DND-41 (cell line): ENCODE data around the gene LIME1.

Experiments used
- ATAC-seq: fragments of 200-7000 bp; cut with Tn5 transposase; 3 replicates; pipeline ENCODE4 v1.9.1; 2021; ENCODE audit warnings: low read depth; ENCODE audit not compliant: insufficient read depth
- DNase-seq: peaks from one replicate; pipeline ENCODE4 v3.0.0-alpha.2; 2020
- H2AFZ ChIP-seq: 2 replicates; pipeline ENCODE4 v1.6.0; 2012; ENCODE audit warnings: low read depth, low read length
- H3K27ac ChIP-seq: 2 replicates; pipeline ENCODE4 v1.5.1; 2012; ENCODE audit warnings: low read length, inconsistent platforms
- H3K27me3 ChIP-seq: fragments of 200-600 bp; sonication (generic); 2 replicates; pipeline ENCODE4 v1.6.0; 2012; ENCODE audit warnings: low read length, mild to moderate bottlenecking, inconsistent platforms; ENCODE audit not compliant: insufficient read depth, poor library complexity
- H3K36me3 ChIP-seq: 2 replicates; pipeline ENCODE4 v1.5.1; 2012; ENCODE audit warnings: low read length, inconsistent platforms; ENCODE audit not compliant: insufficient read depth
- H3K4me1 ChIP-seq: 2 replicates; pipeline ENCODE4 v1.5.1; 2012; ENCODE audit warnings: mild to moderate bottlenecking, low read length; ENCODE audit not compliant: insufficient read depth
- H3K4me2 ChIP-seq: 2 replicates; pipeline ENCODE4 v1.6.0; 2012; ENCODE audit warnings: mild to moderate bottlenecking, moderate library complexity, low read length, inconsistent platforms; ENCODE audit not compliant: insufficient read depth
- H3K4me3 ChIP-seq, 2 experiments: fragments of 200-600 bp in 1 of 2; shearing (Covaris generic) in 1 of 2; 2 replicates each; pipeline ENCODE4 v1.5.1; 2012 to 2016; ENCODE audit warnings: inconsistent platforms in 2 of 2, low read length in 2 of 2, mild to moderate bottlenecking in 2 of 2, low read depth in 1 of 2, moderate library complexity in 1 of 2
- H3K79me2 ChIP-seq: 2 replicates; pipeline ENCODE4 v1.6.0; 2012; ENCODE audit warnings: low read length, inconsistent platforms; ENCODE audit not compliant: insufficient read depth
- H3K9ac ChIP-seq: 2 replicates; pipeline ENCODE4 v1.6.0; 2012; ENCODE audit warnings: low read depth, mild to moderate bottlenecking, inconsistent platforms, low read length, moderate library complexity
- H3K9me3 ChIP-seq: 2 replicates; pipeline ENCODE4 v1.5.1; 2012; ENCODE audit warnings: low read length, moderate library complexity, mild to moderate bottlenecking, inconsistent platforms; ENCODE audit not compliant: insufficient read depth, severe bottlenecking
- H4K20me1 ChIP-seq: 2 replicates; pipeline ENCODE4 v1.6.0; 2012; ENCODE audit warnings: low read length; ENCODE audit not compliant: insufficient read depth
- EZH2 ChIP-seq: IDR thresholded peaks from 3 replicates; pipeline ENCODE4 v1.6.1; 2012; ENCODE audit warnings: borderline replicate concordance, low read depth, mild to moderate bottlenecking, moderate library complexity, low read length, inconsistent platforms; ENCODE audit not compliant: severe bottlenecking
- TF ChIP-seq, protein P1 (sequence below): IDR thresholded peaks from 2 replicates; pipeline ENCODE4 v1.5.1; 2012; ENCODE audit warnings: borderline replicate concordance, low read length, moderate library complexity, mild to moderate bottlenecking; ENCODE audit not compliant: poor library complexity, severe bottlenecking; ENCODE audit errors: extremely low read depth

Gene LIME1

DNA sequence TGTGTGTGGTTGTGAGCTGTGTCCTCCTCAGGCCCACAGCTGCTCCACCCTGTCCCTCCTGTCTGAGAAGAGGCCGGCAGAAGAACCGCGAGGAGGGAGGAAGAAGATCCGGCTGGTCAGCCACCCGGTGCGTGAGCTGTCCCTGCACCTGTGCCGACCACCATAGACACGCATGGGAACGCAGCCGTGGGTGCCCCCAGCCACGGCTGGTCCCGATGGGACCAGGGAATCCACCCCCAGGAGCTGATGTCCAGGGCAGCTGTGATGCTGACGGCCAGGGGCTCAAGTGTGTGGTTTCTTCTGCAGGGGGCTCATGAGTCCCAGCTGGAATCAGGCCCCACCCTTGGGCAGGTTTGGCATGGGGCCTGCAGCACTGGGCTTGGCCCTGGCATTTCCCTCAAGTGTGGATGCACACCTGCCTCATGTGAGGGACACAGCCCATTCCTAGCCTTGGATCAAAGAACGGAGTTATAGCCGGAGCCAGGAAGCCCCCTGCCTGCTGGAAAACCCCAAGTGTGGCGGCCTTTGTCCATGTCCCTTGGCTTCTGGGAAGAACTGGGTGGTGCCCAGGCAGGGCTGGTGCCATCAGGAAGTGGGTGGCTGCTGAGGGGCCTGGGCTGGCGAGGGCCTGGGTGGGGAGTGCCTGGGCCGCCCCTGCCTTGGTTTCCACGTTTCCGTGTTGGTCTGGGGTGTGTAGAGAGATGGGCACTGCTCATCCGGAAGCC is 44.6 kb upstream of the LIME1 start:
- no peaks in the 10 kb centered on the region for H3K4me1 ChIP-seq
- no peak overlapping the region for H3K4me2 ChIP-seq
- no peak overlapping the region for H3K9ac ChIP-seq
- no peak overlapping the region for H2AFZ ChIP-seq
- ATAC-seq: no peak
- peaks cover 41% of the 10 kb centered on the region for H3K36me3 ChIP-seq
- TF ChIP-seq, protein P1, sequence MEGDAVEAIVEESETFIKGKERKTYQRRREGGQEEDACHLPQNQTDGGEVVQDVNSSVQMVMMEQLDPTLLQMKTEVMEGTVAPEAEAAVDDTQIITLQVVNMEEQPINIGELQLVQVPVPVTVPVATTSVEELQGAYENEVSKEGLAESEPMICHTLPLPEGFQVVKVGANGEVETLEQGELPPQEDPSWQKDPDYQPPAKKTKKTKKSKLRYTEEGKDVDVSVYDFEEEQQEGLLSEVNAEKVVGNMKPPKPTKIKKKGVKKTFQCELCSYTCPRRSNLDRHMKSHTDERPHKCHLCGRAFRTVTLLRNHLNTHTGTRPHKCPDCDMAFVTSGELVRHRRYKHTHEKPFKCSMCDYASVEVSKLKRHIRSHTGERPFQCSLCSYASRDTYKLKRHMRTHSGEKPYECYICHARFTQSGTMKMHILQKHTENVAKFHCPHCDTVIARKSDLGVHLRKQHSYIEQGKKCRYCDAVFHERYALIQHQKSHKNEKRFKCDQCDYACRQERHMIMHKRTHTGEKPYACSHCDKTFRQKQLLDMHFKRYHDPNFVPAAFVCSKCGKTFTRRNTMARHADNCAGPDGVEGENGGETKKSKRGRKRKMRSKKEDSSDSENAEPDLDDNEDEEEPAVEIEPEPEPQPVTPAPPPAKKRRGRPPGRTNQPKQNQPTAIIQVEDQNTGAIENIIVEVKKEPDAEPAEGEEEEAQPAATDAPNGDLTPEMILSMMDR: no peak
- no peak for TF ChIP-seq EZH2
- peaks cover 12% of the 10 kb centered on the region; the same call in 1 of the 2 replicates for H4K20me1 ChIP-seq
- H3K79me2 ChIP-seq: no peaks in the 10 kb centered on the region
- H3K27ac ChIP-seq: no peak overlapping the region
- no peak overlapping the region for H3K4me3 ChIP-seq
- DNase-seq: no peak
- no peaks in the 10 kb centered on the region for H3K9me3 ChIP-seq
- H3K27me3 ChIP-seq: no peaks in the 10 kb centered on the region

DNA sequence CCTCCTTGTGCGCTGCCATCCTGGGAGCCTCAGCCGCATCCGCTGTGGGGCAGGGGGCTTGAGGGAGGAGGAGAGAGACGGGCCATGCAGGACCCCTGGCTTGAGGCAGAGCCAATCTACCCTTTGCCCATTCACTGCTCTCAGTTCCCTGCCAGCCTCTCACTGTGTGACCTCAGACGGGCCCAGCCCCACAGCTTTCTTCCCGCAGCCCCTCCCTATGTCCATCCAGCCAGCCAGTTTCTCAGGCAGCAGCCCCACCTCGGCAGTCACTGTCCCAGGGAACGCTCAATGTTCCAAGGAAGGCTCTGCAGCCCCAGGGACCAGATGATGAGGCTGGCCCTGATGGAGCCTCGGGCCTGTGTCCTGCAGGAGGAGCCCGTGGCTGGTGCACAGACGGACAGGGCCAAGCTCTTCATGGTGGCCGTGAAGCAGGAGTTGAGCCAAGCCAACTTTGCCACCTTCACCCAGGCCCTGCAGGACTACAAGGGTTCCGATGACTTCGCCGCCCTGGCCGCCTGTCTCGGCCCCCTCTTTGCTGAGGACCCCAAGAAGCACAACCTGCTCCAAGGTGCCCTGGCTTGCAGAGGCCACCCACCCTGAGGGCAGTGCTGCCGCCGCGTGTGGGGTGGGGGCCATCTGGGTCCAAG is 43.9 kb upstream of the LIME1 start:
- H3K4me1 ChIP-seq: no peaks in the 10 kb centered on the region
- H3K79me2 ChIP-seq: no peaks in the 10 kb centered on the region
- no peak overlapping the region for H2AFZ ChIP-seq
- ATAC-seq: no peak
- H3K36me3 ChIP-seq: peaks cover 47% of the 10 kb centered on the region
- no peak overlapping the region for H3K4me2 ChIP-seq
- DNase-seq: no peak
- no peaks in the 10 kb centered on the region for H3K27me3 ChIP-seq
- TF ChIP-seq, protein P1: no peak
- TF ChIP-seq EZH2: no peak
- H3K27ac ChIP-seq: no peak overlapping the region
- H3K4me3 ChIP-seq: no peak overlapping the region
- H3K9me3 ChIP-seq: no peaks in the 10 kb centered on the region
- H4K20me1 ChIP-seq: peaks cover 18% of the 10 kb centered on the region; the same call in 1 of the 2 replicates
- H3K9ac ChIP-seq: no peak overlapping the region

DNA sequence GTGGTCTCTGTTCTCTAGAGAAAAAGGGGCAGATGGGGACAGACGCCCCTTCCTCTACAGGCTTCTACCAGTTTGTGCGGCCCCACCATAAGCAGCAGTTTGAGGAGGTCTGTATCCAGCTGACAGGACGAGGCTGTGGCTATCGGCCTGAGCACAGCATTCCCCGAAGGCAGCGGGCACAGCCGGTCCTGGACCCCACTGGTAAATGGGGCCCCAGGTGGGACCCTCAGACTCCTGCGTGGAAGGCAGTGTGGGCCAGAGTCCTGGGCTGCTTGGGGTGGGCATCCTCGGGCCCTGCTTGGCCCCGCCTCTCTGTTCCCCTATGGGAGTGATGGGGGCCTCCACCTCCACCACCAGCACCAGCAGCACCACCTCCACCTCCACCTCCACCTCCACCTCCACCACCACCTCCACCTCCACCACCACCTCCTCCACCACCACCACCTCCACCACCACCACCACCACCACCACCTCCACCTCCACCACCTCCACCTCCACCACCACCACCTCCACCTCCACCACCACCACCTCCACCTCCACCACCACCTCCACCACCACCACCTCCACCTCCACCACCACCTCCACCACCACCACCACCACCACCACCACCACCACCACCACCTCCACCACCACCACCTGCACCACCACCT is 43.3 kb upstream of the LIME1 start:
- no peaks in the 10 kb centered on the region for H3K27me3 ChIP-seq
- no peak overlapping the region for H3K9ac ChIP-seq
- no peaks in the 10 kb centered on the region for H3K9me3 ChIP-seq
- ATAC-seq (no peak), DNase-seq (no peak)
- peaks cover 50% of the 10 kb centered on the region for H3K36me3 ChIP-seq
- no peaks in the 10 kb centered on the region for H3K79me2 ChIP-seq
- no peaks in the 10 kb centered on the region for H3K4me1 ChIP-seq
- H3K4me3 ChIP-seq: no peak overlapping the region
- H2AFZ ChIP-seq: no peak overlapping the region
- TF ChIP-seq EZH2: no peak
- TF ChIP-seq, protein P1: no peak
- H4K20me1 ChIP-seq: peaks cover 20% of the 10 kb centered on the region; the same call in 1 of the 2 replicates
- no peak overlapping the region for H3K27ac ChIP-seq
- H3K4me2 ChIP-seq: no peak overlapping the region
